ENCODE data around the gene TMEM134.

GRCh38 chr11:67491276-67492068 lies 22.4 kb upstream of the TMEM134 start:
- TF ChIP-seq POLR2AphosphoS5 (IDR thresholded peaks at IDR 0.05; ENCODE audit: low read depth, low read length) (no peak), SIN3A (IDR thresholded peaks at IDR 0.05; ENCODE audit: borderline replicate concordance, insufficient read depth, low read length) (no peak), REST (IDR thresholded peaks at IDR 0.05; ENCODE audit: insufficient read depth in 1 of 2, low read depth in 2 of 2, low read length in 2 of 2) (no peak), TAF1 (IDR thresholded peaks at IDR 0.05; ENCODE audit: borderline replicate concordance, insufficient read depth, low read length) (no peak)
